MM.1S (cell line): ENCODE data around the gene TMSB10.

Experiments used
- DNase-seq: peaks from one replicate; pipeline ENCODE4 v3.0.0-alpha.2; 2015
- H2AFZ ChIP-seq: fragments of 300-600 bp; sonication (generic); 2 replicates; pipeline ENCODE4 v1.6.0; 2016; ENCODE audit warnings: antibody characterized with exemption, low read length
- H3F3A ChIP-seq: fragments of 300-600 bp; sonication (generic); 2 replicates; pipeline ENCODE4 v1.6.1; 2016; ENCODE audit warnings: mild to moderate bottlenecking, antibody characterized with exemption, low read length, moderate library complexity, mixed read lengths; ENCODE audit not compliant: insufficient read depth
- H3K27ac ChIP-seq: fragments of 300-600 bp; sonication (generic); 2 replicates; pipeline ENCODE4 v1.5.1; 2016; ENCODE audit warnings: mild to moderate bottlenecking, low read length
- H3K27me3 ChIP-seq: fragments of 300-600 bp; sonication (generic); replicated peaks from 2 replicates; pipeline ENCODE4 v1.6.0; 2016; ENCODE audit warnings: low read length; ENCODE audit not compliant: insufficient read depth
- H3K36me3 ChIP-seq: fragments of 300-600 bp; sonication (generic); replicated peaks from 2 replicates; pipeline ENCODE4 v1.6.1; 2016; ENCODE audit warnings: mild to moderate bottlenecking, low read length, mixed read lengths; ENCODE audit not compliant: insufficient read depth
- H3K4me1 ChIP-seq: fragments of 300-600 bp; sonication (generic); 2 replicates; pipeline ENCODE4 v1.6.1; 2016; ENCODE audit warnings: low read length, mixed read lengths
- H3K4me2 ChIP-seq: fragments of 300-600 bp; sonication (generic); 2 replicates; pipeline ENCODE4 v1.6.0; 2016; ENCODE audit warnings: low read depth, low read length
- H3K4me3 ChIP-seq: fragments of 300-600 bp; sonication (generic); 2 replicates; pipeline ENCODE4 v1.5.1; 2016; ENCODE audit warnings: low read length, mixed read lengths
- H3K79me2 ChIP-seq: fragments of 300-600 bp; sonication (generic); 2 replicates; pipeline ENCODE4 v1.6.1; 2016; ENCODE audit warnings: mixed run types, low read length, mixed read lengths
- H3K9ac ChIP-seq: fragments of 300-600 bp; sonication (generic); 2 replicates; pipeline ENCODE4 v1.6.1; 2016; ENCODE audit warnings: low read length, mixed read lengths
- H3K9me2 ChIP-seq: fragments of 300-600 bp; sonication (generic); replicated peaks from 2 replicates; pipeline ENCODE4 v1.6.1; 2016; ENCODE audit warnings: mild to moderate bottlenecking, low read length, mixed read lengths; ENCODE audit not compliant: insufficient read depth
- H3K9me3 ChIP-seq: fragments of 300-600 bp; sonication (generic); replicated peaks from 2 replicates; pipeline ENCODE4 v1.6.1; 2016; ENCODE audit warnings: mild to moderate bottlenecking, low read length, mixed read lengths; ENCODE audit not compliant: insufficient read depth
- H4K20me1 ChIP-seq: fragments of 300-600 bp; sonication (generic); 2 replicates; pipeline ENCODE4 v1.6.1; 2016; ENCODE audit warnings: mild to moderate bottlenecking, low read length, moderate library complexity, mixed read lengths; ENCODE audit not compliant: insufficient read depth
- EZH2 ChIP-seq: fragments of 300-600 bp; sonication (generic); optimal IDR thresholded peaks from 2 replicates; pipeline ENCODE3; 2017; ENCODE audit warnings: low read depth, mild to moderate bottlenecking, antibody characterized with exemption, low read length, mixed read lengths
- EZH2phosphoT487 ChIP-seq: fragments of 300-600 bp; sonication (generic); IDR thresholded peaks from 2 replicates; pipeline ENCODE4 v1.6.1; 2018; ENCODE audit warnings: antibody characterized with exemption, low read length
- TF ChIP-seq, protein P1 (sequence below): fragments of 300-600 bp; sonication (generic); IDR thresholded peaks from 2 replicates; pipeline ENCODE4 v1.5.1; 2016; ENCODE audit warnings: antibody characterized with exemption, low read length, mixed read lengths

The TMSB10 gene

DNA sequence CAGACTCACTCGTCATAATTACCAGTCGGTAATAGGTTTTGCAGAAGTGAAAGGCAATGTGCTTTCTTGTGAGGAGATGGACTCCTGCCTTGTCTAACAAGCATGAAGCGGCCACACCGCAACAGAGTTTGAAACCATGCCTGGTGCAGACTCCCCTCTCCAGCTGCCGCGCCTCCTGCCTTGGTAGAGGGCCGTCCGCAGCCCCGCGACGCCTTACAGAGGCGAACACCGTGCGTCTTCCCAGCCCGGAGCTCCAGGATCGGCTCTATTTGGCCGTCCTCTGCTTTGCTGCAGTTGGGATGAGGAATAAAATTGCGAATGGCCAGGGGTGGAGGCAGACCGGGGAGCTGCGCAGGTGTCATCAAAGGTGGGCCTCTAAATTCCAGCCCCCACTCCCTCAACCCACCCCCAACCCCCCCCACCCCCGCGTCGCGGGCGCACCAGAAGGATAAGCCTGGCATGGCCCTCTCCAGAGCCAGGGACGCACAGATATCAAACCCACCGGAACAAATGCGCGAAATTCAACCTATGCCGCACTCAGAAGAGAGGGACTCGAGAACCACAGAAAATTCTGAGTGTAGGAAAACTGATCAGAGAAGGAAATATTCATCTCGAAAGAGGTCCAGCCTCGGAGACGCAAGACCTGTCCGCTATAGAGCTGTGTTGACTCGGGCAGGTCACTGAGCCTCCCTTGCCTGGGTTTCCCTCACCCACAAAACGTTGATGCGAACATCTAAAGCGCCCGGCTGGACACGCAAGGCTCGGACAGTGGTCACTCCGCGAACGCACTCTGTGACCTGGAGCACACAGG, 25.7 kb upstream of the TMSB10 start:
- Histone ChIP-seq H3K4me2 (peak overlapping the region; percentile 95), H3K79me2 (no peaks in the 10 kb centered on the region), H3K9me2 (no peaks in the 10 kb centered on the region), H3K27ac (no peak overlapping the region), H2AFZ (peak overlapping the region; percentile 86), H3K4me3 (peak overlapping the region; percentile 72), H3K9me3 (no peaks in the 10 kb centered on the region), H3K9ac (peak overlapping the region; percentile 25; the same call in 1 of the 2 replicates), H3F3A (0 out of 2 replicates have a peak, but pooled peaks cover 2% of the 10 kb centered on the region), H3K36me3 (no peaks in the 10 kb centered on the region), H4K20me1 (no peaks in the 10 kb centered on the region), H3K27me3 (peaks cover 22% of the 10 kb centered on the region), H3K4me1 (0 out of 2 replicates have a peak, but pooled peaks cover 4% of the 10 kb centered on the region)
- TF ChIP-seq, protein P1, sequence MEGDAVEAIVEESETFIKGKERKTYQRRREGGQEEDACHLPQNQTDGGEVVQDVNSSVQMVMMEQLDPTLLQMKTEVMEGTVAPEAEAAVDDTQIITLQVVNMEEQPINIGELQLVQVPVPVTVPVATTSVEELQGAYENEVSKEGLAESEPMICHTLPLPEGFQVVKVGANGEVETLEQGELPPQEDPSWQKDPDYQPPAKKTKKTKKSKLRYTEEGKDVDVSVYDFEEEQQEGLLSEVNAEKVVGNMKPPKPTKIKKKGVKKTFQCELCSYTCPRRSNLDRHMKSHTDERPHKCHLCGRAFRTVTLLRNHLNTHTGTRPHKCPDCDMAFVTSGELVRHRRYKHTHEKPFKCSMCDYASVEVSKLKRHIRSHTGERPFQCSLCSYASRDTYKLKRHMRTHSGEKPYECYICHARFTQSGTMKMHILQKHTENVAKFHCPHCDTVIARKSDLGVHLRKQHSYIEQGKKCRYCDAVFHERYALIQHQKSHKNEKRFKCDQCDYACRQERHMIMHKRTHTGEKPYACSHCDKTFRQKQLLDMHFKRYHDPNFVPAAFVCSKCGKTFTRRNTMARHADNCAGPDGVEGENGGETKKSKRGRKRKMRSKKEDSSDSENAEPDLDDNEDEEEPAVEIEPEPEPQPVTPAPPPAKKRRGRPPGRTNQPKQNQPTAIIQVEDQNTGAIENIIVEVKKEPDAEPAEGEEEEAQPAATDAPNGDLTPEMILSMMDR, result no peak
- no peak for TF ChIP-seq EZH2
- TF ChIP-seq EZH2phosphoT487, result no peak
- DNase-seq, result no peak

DNA sequence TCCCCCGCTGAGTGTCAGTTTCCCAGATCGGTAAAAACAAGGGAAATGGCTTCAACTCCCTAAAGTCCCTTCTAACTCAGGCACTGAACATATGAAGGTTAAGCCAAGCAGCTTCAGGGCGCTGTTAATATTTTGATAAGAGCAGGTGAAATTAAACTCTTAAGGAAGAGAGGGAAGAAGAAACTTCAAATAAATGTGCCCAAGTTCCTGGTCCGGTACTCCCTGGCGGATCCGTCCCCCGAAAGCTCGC, 25.1 kb upstream of the TMSB10 start:
- H3K4me2 ChIP-seq, result peak overlapping the region; percentile 95
- DNase-seq, result no peak
- H3K9me2 ChIP-seq, result no peaks in the 10 kb centered on the region
- no peaks in the 10 kb centered on the region for H4K20me1 ChIP-seq
- H3K4me1 ChIP-seq, result 0 out of 2 replicates have a peak, but pooled peaks cover 4% of the 10 kb centered on the region
- no peaks in the 10 kb centered on the region for H3K79me2 ChIP-seq
- no peak overlapping the region for H3K27ac ChIP-seq
- no peaks in the 10 kb centered on the region for H3K36me3 ChIP-seq
- peak overlapping the region; percentile 86 for H2AFZ ChIP-seq
- H3K9me3 ChIP-seq, result no peaks in the 10 kb centered on the region
- 0 out of 2 replicates have a peak, but pooled peaks cover 2% of the 10 kb centered on the region for H3F3A ChIP-seq
- peaks cover 22% of the 10 kb centered on the region for H3K27me3 ChIP-seq
- H3K4me3 ChIP-seq, result peak overlapping the region; percentile 72
- H3K9ac ChIP-seq, result peak overlapping the region; percentile 25; the same call in 1 of the 2 replicates
- no peak for TF ChIP-seq EZH2phosphoT487
- TF ChIP-seq EZH2, result no peak
- TF ChIP-seq, protein P1, result no peak

DNA sequence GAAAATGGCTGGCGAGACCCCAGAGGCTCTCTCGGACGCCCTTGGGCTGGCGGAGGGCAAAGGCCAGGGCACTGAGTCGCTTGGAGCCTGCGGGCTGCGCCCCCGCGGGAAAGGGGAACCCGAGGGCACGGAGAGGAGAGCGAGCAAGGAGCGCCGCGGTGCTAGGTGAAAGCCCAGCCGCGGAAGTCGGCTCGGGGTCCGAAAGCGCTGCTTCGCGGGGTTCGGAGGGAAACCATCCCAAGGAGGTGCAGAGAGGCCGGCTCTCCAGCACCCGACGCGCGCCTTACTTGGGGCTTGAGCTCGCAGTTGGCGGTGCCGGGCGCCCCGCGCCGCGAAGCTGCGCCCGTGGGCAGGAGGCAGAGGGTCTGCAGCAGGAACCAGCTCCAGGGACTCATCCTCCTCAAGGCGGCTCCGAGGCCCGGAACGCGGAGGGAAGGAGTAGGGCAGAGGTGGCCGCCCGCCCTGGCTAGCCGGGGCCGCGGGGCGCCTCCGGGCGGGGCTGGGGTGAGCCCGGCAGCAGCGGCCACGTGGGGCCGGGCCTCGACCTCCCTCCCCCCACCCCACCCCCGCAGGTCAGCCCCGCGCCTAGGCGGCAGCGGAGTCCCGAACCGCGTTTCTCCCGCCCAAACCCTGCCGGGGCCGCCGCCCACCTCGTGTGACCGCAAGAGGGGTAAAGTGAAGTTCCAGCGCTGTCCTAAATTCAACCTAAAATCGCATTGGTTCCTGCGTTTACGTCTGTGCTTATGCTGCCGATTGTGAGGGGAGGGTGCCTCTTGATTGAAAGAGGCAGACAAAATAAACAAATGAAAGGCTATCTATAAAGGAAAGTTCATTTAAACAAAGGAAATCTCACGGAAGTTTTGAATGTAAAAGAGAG, 24.6 kb upstream of the TMSB10 start, which contains the start of gene TRABD2A:
TRABD2A (minus strand) TSS at position 440 of the 877 bp plus-strand sequence; CDS start at position 395, 45 bp downstream.
- peaks cover 22% of the 10 kb centered on the region for H3K27me3 ChIP-seq
- H3K9ac ChIP-seq, result peak within 1 kb of the TSS; percentile 29; the same call in 1 of the 2 replicates
- no peaks in the 10 kb centered on the region for H3K9me2 ChIP-seq
- DNase-seq, result peak; percentile 36
- H3K27ac ChIP-seq, result no peak within 1 kb of the TSS
- H3F3A ChIP-seq, result 0 out of 2 replicates have a peak, but pooled peaks cover 2% of the 10 kb centered on the region
- no peaks in the 10 kb centered on the region for H3K79me2 ChIP-seq
- H4K20me1 ChIP-seq, result no peaks in the 10 kb centered on the region
- H3K9me3 ChIP-seq, result no peaks in the 10 kb centered on the region
- H3K36me3 ChIP-seq, result no peaks in the 10 kb centered on the region
- TF ChIP-seq, protein P1, result no peak
- no peak for TF ChIP-seq EZH2
- TF ChIP-seq EZH2phosphoT487, result no peak
- peak within 1 kb of the TSS; percentile 72 for H3K4me3 ChIP-seq
- H2AFZ ChIP-seq, result peak within 1 kb of the TSS; percentile 86
- H3K4me2 ChIP-seq, result peak within 1 kb of the TSS; percentile 95
- H3K4me1 ChIP-seq, result 0 out of 2 replicates have a peak, but pooled peaks cover 4% of the 10 kb centered on the region
